Vagina (tissue), 2 donors: ENCODE measurements around the gene PRSS48. TPM values are rescaled to one million over a fixed set of nuclear protein-coding genes. Genes with fewer than 3 reads are reported as not detected.
"Not testable (repeated sequence)": the region's sequence is repeated elsewhere in the genome, so short reads cannot be mapped to it uniquely, and the experiment has no call there.

ENCODE experiments used
- DNase-seq, 2 donors: peaks; one replicate each; pipeline ENCODE4 v3.0.0-alpha.2; 2017; ENCODE audit errors: extremely low spot score in 2 of 2
- H3K27ac ChIP-seq: fragments of 200-600 bp; sonication (generic); one replicate; pipeline ENCODE4 v1.5.1; 2019
- H3K27me3 ChIP-seq: fragments of 200-600 bp; sonication (generic); one replicate; pipeline ENCODE4 v1.5.1; 2019
- H3K36me3 ChIP-seq, 2 donors: fragments of 200-600 bp; sonication (generic); one replicate each; pipeline ENCODE4 v1.5.1; 2017 to 2019
- H3K4me1 ChIP-seq: fragments of 200-600 bp; sonication (generic); one replicate; pipeline ENCODE4 v1.5.1; 2019
- H3K4me3 ChIP-seq, 2 donors: fragments of 200-600 bp; sonication (generic); 1 replicate in 1 of 2; 2 replicates in 1 of 2; pipeline ENCODE4 v1.5.1; 2016 to 2019
- H3K9me3 ChIP-seq: fragments of 200-600 bp; sonication (generic); one replicate; pipeline ENCODE4 v1.5.1; 2019
- CTCF ChIP-seq, 3 experiments: fragments of 450-650 bp in 2 of 3; fragments of 200-600 bp in 1 of 3; sonication (generic) in 1 of 3; IDR thresholded peaks; one replicate each; pipeline ENCODE4 v1.5.1; 2017 to 2019; ENCODE audit warnings: antibody characterized with exemption in 3 of 3, mild to moderate bottlenecking in 2 of 3, moderate library complexity in 2 of 3
- POLR2A ChIP-seq, 2 donors: fragments of 450-650 bp; IDR thresholded peaks; one replicate each; pipeline ENCODE4 v1.6.1; 2017; ENCODE audit warnings: antibody characterized with exemption in 2 of 2, mild to moderate bottlenecking in 2 of 2, moderate library complexity in 2 of 2
- POLR2AphosphoS5 ChIP-seq, 2 donors: sonication (generic); formaldehyde crosslinking; IDR thresholded peaks; one replicate each; pipeline ENCODE4 v1.9.0; 2017; ENCODE audit warnings: antibody characterized with exemption in 2 of 2, mild to moderate bottlenecking in 2 of 2, low read depth in 1 of 2; ENCODE audit not compliant: insufficient read depth in 1 of 2
- intact Hi-C: fragments of 100-400 bp; cut with DNase I; formaldehyde crosslinking; loops from one replicate; pipeline ENCODE4 v1.15.1; 2023
- total RNA-seq: library from RNA; depleted of rRNA; stranded (reverse); fragments of >200 nt; gene quantifications from one replicate; pipeline ENCODE4 v1.2.3, GENCODE V29; 2016

PRSS48 gene
- total RNA-seq, 1 donor from 2014 or later, result not detected

DNA sequence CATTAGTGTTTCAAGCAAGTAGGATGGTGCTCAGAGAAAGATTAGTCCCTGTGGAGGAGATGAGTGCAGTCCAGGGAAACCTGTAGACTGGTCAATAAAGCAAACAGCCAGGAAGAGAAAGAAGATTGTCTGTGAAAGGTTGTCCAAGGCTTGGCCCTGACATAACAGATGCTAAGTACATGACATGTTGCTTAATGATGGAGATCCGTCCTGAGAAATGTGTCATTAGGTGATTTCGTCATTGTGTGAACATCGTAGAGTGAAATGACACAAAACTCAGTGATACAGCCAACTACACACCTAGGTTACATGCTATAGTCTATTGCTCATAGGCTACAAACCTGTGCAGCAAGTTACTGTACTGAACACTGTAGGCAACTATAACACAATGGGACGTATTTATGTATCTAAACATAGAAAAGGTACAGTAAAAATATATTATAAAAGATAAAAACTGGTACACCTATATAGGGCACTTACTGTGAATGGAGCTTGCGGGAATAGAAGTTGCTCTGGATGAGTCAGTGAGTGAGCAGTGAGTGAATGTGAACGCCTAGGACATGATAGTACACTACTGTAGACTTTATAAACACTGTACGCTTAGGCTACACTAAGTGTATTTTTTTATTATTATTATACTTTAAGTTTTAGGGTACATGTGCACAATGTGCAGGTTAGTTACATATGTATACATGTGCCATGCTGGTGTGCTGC, 9.0 kb upstream of the PRSS48 start:
- Histone ChIP-seq H3K4me3 (no peak overlapping the region), H3K27ac (no peak overlapping the region), H3K36me3 (no peaks in the 10 kb centered on the region), H3K27me3 (no peaks in the 10 kb centered on the region), H3K9me3 (no peaks in the 10 kb centered on the region), H3K4me1 (peaks cover 13% of the 10 kb centered on the region)
- intact Hi-C loops, result no loop called here
- no peak for TF ChIP-seq POLR2AphosphoS5 (IDR thresholded peaks at IDR 0.05; ENCODE audit: insufficient read depth in 1 of 2, low read depth in 1 of 2)
- TF ChIP-seq CTCF (IDR thresholded peaks at IDR 0.05), result no peak
- TF ChIP-seq POLR2A (IDR thresholded peaks at IDR 0.05), result no peak
- no peak for DNase-seq

- H3K36me3 ChIP-seq, intact Hi-C loops, DNase-seq, H3K27me3 ChIP-seq, H3K27ac ChIP-seq, H3K9me3 ChIP-seq, H3K4me3 ChIP-seq, H3K4me1 ChIP-seq: not testable (repeated sequence)
Observed at GRCh38 chr4:151268905-151269304, 8.1 kb upstream of the PRSS48 start.

DNA sequence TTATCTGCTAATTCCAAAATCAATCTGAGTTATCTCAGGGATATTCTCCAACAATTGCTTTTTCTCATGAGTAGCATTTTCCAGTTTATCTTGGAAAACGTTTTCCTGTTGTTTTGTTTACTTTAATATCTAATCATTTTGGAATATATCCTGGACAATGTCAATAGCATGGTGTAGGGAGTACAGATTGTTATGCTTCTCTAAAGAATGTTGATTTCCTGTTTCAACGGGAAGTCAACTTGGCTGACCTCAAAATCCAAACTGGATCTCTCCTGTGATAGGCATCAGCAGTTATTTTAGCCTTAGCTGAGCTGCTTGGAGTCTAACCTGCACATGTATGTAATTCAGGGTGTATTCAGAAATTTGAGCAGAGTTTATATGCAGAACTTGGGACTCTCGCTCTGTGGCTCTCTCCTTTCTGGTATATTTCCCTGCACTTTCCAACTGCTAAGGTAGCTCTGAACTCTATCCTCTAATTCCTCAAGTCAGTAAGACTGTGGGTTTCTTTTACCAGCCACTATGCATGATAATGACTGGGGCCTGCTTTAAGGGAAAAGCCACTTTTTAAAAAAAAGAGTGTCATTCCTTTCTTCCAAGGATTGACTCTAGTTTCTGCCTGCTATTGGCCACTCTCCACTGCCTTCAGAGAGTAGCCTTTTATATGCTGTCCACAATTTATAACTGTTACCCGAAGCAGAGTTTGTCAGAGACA, 7.7 kb downstream of the PRSS48 start:
- H3K4me1 ChIP-seq, result no peaks in the 10 kb centered on the region
- no peak for DNase-seq
- no peaks in the 10 kb centered on the region for H3K27me3 ChIP-seq
- intact Hi-C loops, result no loop called here
- H3K27ac ChIP-seq, result no peak overlapping the region
- H3K36me3 ChIP-seq, result no peaks in the 10 kb centered on the region
- no peak overlapping the region for H3K4me3 ChIP-seq
- TF ChIP-seq CTCF (IDR thresholded peaks at IDR 0.05), result no peak
- TF ChIP-seq POLR2A (IDR thresholded peaks at IDR 0.05), result no peak
- TF ChIP-seq POLR2AphosphoS5 (IDR thresholded peaks at IDR 0.05; ENCODE audit: insufficient read depth in 1 of 2, low read depth in 1 of 2), result no peak
- H3K9me3 ChIP-seq, result no peaks in the 10 kb centered on the region

GRCh38 chr4:151287409-151287808, 10.4 kb downstream of the PRSS48 start:
- intact Hi-C loops, result no loop called here
- no peak for TF ChIP-seq CTCF (IDR thresholded peaks at IDR 0.05)
- TF ChIP-seq POLR2AphosphoS5 (IDR thresholded peaks at IDR 0.05; ENCODE audit: insufficient read depth in 1 of 2, low read depth in 1 of 2), result no peak
- TF ChIP-seq POLR2A (IDR thresholded peaks at IDR 0.05), result no peak
- DNase-seq, result no peak
- Histone ChIP-seq H3K4me3 (no peak overlapping the region), H3K27me3 (no peaks in the 10 kb centered on the region), H3K9me3 (no peaks in the 10 kb centered on the region), H3K4me1 (no peaks in the 10 kb centered on the region), H3K27ac (no peak overlapping the region), H3K36me3 (no peaks in the 10 kb centered on the region)

- TF ChIP-seq POLR2A (IDR thresholded peaks at IDR 0.05), result no peak
- no peak for TF ChIP-seq CTCF (IDR thresholded peaks at IDR 0.05)
- TF ChIP-seq POLR2AphosphoS5 (IDR thresholded peaks at IDR 0.05; ENCODE audit: insufficient read depth in 1 of 2, low read depth in 1 of 2), result no peak
- no peak for DNase-seq
- no peaks in the 10 kb centered on the region for H3K9me3 ChIP-seq
- intact Hi-C loops, result no loop called here
- no peaks in the 10 kb centered on the region for H3K4me1 ChIP-seq
- no peak overlapping the region for H3K27ac ChIP-seq
- H3K27me3 ChIP-seq, result no peaks in the 10 kb centered on the region
- H3K4me3 ChIP-seq, result no peak overlapping the region
- H3K36me3 ChIP-seq, result no peaks in the 10 kb centered on the region
Observed at GRCh38 chr4:151291485-151291884, 14.5 kb downstream of the PRSS48 start.
